GM10266 (cell line): ENCODE data around the gene FAIM2.

Experiments
- DNase-seq: peaks from one replicate; pipeline ENCODE4 v3.0.0; 2012; ENCODE audit errors: extremely low spot score
- CTCF ChIP-seq: IDR thresholded peaks from 2 replicates; pipeline ENCODE4 v1.5.1; 2012; ENCODE audit warnings: mild to moderate bottlenecking, low read depth; ENCODE audit not compliant: control insufficient read depth, insufficient read depth; ENCODE audit errors: missing control alignments

The FAIM2 gene

DNA sequence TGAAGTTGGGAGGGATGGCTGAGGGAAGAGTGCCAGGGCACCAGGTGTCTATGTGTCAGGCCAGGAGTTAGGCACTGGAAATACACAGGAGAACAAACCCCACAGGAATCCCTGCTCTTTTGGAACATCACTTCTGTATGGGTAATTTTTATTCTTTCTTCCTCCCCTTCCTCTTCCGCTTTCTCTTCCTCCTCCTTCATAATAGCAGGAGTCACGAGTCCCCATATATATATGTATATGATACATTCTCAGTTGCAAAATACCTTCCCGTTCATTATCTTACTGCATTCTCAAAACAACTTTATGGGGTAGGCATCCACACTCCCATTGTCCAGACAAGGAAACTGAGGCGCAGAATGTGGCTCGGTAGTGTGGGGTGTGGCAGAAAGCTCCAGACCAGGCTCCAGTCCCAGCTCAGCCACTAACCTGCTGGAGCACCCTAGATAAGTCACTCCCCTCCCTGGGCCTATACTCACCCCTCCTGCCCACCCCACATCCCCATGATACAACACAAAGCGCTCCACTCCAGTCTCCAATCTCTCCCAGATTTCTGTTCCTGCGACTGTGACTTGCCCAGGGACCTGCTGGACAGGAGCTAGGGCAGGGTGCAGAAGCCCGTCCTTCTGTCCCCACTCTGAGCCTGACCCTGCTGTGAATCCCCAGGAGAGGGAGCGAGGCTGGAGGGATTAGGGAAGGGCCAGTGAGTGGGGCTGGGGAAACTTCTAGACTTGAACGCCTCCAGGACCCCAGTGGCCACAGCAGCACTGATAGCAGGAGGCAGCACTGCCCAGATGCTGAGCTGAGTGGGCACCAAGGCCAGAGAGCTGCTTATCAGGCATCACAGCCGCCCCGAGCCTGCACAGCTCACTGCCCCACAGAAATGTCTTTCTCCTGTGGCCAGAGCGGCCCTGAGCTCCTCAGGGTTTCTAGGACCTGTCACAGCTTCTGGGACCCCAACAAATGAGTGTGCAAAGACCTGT lies 45.5 kb upstream of the FAIM2 start:
- no peak for TF ChIP-seq CTCF
- no peak for DNase-seq

- no peak for DNase-seq
These were observed 44.0 kb upstream of the FAIM2 start for GRCh38 chr12:49947593-49948226.

DNA sequence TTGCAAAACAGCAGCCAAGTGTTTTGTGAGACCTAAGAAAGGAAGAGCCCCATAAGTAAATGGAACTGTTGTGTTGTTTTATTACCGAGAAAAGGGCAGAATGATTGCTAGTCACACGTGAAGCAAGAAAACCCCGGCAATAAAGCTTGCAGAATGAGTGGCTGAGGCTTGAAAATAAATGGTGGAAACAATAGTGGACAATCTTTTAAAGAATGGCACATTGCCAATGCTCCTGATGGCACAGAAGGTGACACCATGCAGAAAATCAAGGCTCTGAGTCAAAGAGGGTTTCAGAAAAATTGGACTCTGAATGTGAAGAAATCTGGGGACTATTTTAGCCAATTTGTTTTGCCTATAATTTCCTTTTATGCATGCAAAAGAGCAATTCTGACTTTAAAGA lies 42.8 kb upstream of the FAIM2 start:
- TF ChIP-seq CTCF = no peak
- DNase-seq = no peak

More at GRCh38 chr12:49947593-49948226, 44.0 kb upstream of the FAIM2 start:
- no peak for TF ChIP-seq CTCF

DNA sequence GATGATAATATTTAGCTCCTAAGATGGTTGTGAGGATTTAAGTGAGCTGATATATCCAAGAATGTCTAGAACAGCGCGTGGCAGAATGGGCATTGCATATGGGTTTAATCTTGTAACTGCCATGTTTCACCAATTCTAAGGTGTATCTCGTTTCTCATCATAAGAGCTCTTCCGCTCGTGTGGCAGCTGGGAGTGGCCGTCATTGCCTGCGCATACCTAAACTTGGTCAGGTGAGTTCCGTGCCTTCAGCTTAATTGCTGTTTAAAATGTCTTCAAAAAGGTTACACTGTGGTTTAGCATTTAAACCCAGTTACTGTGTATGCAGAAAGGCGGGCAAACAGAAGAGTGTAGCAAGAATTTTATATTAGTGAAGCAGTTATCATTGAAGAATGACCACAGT lies 42.4 kb upstream of the FAIM2 start:
- no peak for TF ChIP-seq CTCF
- DNase-seq = no peak

DNA sequence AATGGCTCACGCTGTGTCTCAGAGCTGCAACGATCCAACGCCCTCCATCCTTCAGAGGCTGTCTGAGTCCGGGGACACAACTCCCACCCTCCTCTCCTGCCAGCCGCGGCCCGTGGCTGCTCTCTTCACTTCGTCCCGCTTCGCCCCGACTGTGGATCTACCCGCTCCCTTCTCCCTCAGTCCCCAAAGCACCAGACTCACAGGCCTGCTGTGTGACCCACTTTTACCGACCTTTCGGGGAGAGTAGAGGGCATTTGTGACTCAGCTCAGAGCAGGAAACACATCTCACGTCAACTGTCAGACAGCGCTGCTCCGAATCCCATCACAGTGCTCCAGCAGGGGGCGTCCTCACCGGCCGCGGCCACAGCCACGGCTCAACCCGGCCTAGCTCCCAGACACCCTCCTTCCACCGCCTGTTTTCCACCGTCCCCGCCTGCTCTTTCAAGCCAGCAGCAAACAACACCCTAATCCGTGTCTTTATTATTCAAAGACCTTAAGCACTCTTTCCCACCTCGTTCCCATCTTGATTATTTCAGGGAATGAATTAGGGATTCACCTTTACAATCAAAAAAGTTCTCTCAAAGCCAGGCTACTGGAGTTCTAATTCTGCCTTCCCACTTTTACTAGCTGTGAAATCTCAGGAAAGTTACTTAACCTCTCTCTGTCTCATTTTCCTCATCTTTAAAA lies 41.8 kb upstream of the FAIM2 start:
- peak; percentile 94 for TF ChIP-seq CTCF
- peak; percentile 90 for DNase-seq

GRCh38 chr12:49944718-49945117 lies 41.0 kb upstream of the FAIM2 start:
- TF ChIP-seq CTCF = no peak

GRCh38 chr12:49944046-49944445 lies 40.3 kb upstream of the FAIM2 start:
- no peak for DNase-seq

More at GRCh38 chr12:49944718-49945117, 41.0 kb upstream of the FAIM2 start:
- DNase-seq = no peak

More at GRCh38 chr12:49944046-49944445, 40.3 kb upstream of the FAIM2 start:
- no peak for TF ChIP-seq CTCF
